Naive thymus-derived CD4-positive, alpha-beta T cell (primary cell): Measurements from ENCODE around the gene FAM131C. TPM values are rescaled to one million over a fixed set of nuclear protein-coding genes. Genes with fewer than 3 reads are reported as not detected.
"Not testable (repeated sequence)": the region's sequence is repeated elsewhere in the genome, so short reads cannot be mapped to it uniquely, and the experiment has no call there.

Experiments used
- ATAC-seq: fragments of 150-1000 bp; cut with Tn5 transposase; 2 replicates; pipeline ENCODE4 v1.10.0; 2021; ENCODE audit warnings: mild to moderate bottlenecking, moderate library complexity
- CTCF ChIA-PET: fragments of 350-600 bp; sonication (Branson Sonifier 250); formaldehyde crosslinking; loops from one replicate; lab custom pipeline; 2021; ENCODE audit warnings: antibody characterized with exemption; lab: Charles Lee
- POLR2A ChIA-PET: fragments of 350-600 bp; sonication (Branson Sonifier 250); formaldehyde crosslinking; loops from one replicate; lab custom pipeline; 2021; ENCODE audit warnings: antibody characterized with exemption, inconsistent platforms; lab: Charles Lee
- DNase-seq, 9 donors: peaks; one replicate each; pipeline versions ENCODE4 v3.0.0 to v3.0.0-alpha.2; 2020 to 2022; ENCODE audit warnings: mixed read lengths in 1 of 9
- H3K27ac ChIP-seq: one replicate; pipeline ENCODE4 v1.7.0; 2013; ENCODE audit warnings: mild to moderate bottlenecking, low read depth, low read length, moderate library complexity
- H3K27me3 ChIP-seq, 2 donors: one replicate each; pipeline ENCODE4 v1.7.0; 2013; ENCODE audit warnings: low read length in 2 of 2, mild to moderate bottlenecking in 2 of 2, moderate library complexity in 2 of 2; ENCODE audit not compliant: control insufficient read depth in 2 of 2, insufficient read depth in 2 of 2
- H3K36me3 ChIP-seq, 3 experiments: 1 replicate in 2 of 3; 2 replicates in 1 of 3; pipeline ENCODE4 v1.7.0; 2013; ENCODE audit warnings: low read length in 3 of 3, mild to moderate bottlenecking in 3 of 3, moderate library complexity in 1 of 3; ENCODE audit not compliant: insufficient read depth in 3 of 3, control insufficient read depth in 2 of 3
- H3K4me1 ChIP-seq, 2 donors: one replicate each; pipeline ENCODE4 v1.7.0; 2013; ENCODE audit warnings: low read length in 2 of 2, mild to moderate bottlenecking in 2 of 2, moderate library complexity in 1 of 2; ENCODE audit not compliant: control insufficient read depth in 2 of 2, insufficient read depth in 2 of 2
- H3K4me3 ChIP-seq: 2 replicates; pipeline ENCODE4 v1.7.0; 2013; ENCODE audit warnings: mild to moderate bottlenecking, low read length
- H3K9me3 ChIP-seq, 3 experiments: 1 replicate in 2 of 3; 2 replicates in 1 of 3; pipeline ENCODE4 v1.7.0; 2013; ENCODE audit warnings: low read length in 3 of 3; ENCODE audit not compliant: control insufficient read depth in 2 of 3
- H3K27ac Mint-ChIP-seq, 9 donors: one replicate each; pipeline ENCODE4 v1.8.0; 2020 to 2022; ENCODE audit warnings: mixed read lengths in 9 of 9, mild to moderate bottlenecking in 8 of 9, moderate library complexity in 5 of 9, inconsistent platforms in 2 of 9
- H3K27me3 Mint-ChIP-seq, 5 donors: one replicate each; pipeline ENCODE4 v1.8.0; 2021 to 2022; ENCODE audit warnings: mixed read lengths in 5 of 5, mild to moderate bottlenecking in 1 of 5
- H3K36me3 Mint-ChIP-seq, 5 donors: one replicate each; pipeline ENCODE4 v1.8.0; 2020 to 2022; ENCODE audit warnings: mixed read lengths in 5 of 5, mild to moderate bottlenecking in 3 of 5, inconsistent platforms in 1 of 5
- H3K4me1 Mint-ChIP-seq, 7 donors: one replicate each; pipeline ENCODE4 v1.8.0; 2020 to 2022; ENCODE audit warnings: mixed read lengths in 7 of 7, mild to moderate bottlenecking in 3 of 7, inconsistent platforms in 1 of 7
- H3K4me3 Mint-ChIP-seq, 10 donors: one replicate each; pipeline ENCODE4 v1.8.0; 2020 to 2022; ENCODE audit warnings: mild to moderate bottlenecking in 10 of 10, mixed read lengths in 10 of 10, moderate library complexity in 6 of 10, inconsistent platforms in 2 of 10
- H3K9me3 Mint-ChIP-seq, 11 donors: one replicate each; pipeline ENCODE4 v1.8.0; 2020 to 2022; ENCODE audit warnings: mixed read lengths in 11 of 11, mild to moderate bottlenecking in 4 of 11, inconsistent platforms in 1 of 11, moderate library complexity in 1 of 11
- intact Hi-C, 2 donors: fragments of 100-400 bp; cut with micrococcal nuclease; formaldehyde crosslinking; loops; one replicate each; pipeline ENCODE4 v1.15.1; 2023
- polyA plus RNA-seq, 2 donors: library from polyadenylated mRNA; unstranded; fragments of 300-500 nt; fragmentation: Illumina TruSeq; gene quantifications; one replicate each; pipeline ENCODE4 v1.2.3, GENCODE V29; 2021
- total RNA-seq, 6 experiments: library from RNA in 5 of 6; stranded (reverse) in 5 of 6; gene quantifications; 1 replicate in 5 of 6; 2 replicates in 1 of 6; pipeline ENCODE4 v1.2.3 and lab custom pipeline; 2021 to 2026

FAM131C gene
- total and polyA plus RNA-seq, 7 experiments from 2014 or later = 1.3 TPM; not detected in 6

GRCh38 chr1:16110456-16110855, 37.0 kb upstream of the FAM131C start:
- CTCF ChIA-PET = no interaction called here
- H3K27me3 Mint-ChIP-seq = peaks cover 0 to 26% (median 5%) of the 10 kb centered on the region in 5 donors
- H3K27ac ChIP-seq = no peak overlapping the region
- peaks cover 0 to 18% (median 0%) of the 10 kb centered on the region in 3 experiments for H3K9me3 ChIP-seq
- H3K4me3 Mint-ChIP-seq = no peak overlapping the region
- H3K4me1 Mint-ChIP-seq = peaks cover 0 to 2% (median 0%) of the 10 kb centered on the region in 7 donors
- DNase-seq (no peak), ATAC-seq (no peak)
- POLR2A ChIA-PET = no interaction called here
- H3K27me3 ChIP-seq = no peaks in the 10 kb centered on the region
- H3K36me3 Mint-ChIP-seq = peaks cover 0 to 14% (median 7%) of the 10 kb centered on the region in 5 donors
- peak overlapping the region in 1 of 9 donors; percentile 51 for H3K27ac Mint-ChIP-seq
- no peak overlapping the region for H3K4me3 ChIP-seq
- intact Hi-C loops = no loop called here
- H3K9me3 Mint-ChIP-seq = peaks cover 0 to 37% (median 14%) of the 10 kb centered on the region in 11 donors
- H3K4me1 ChIP-seq = no peaks in the 10 kb centered on the region
- no peaks in the 10 kb centered on the region for H3K36me3 ChIP-seq

GRCh38 chr1:16109571-16109970, 36.1 kb upstream of the FAM131C start:
- Histone ChIP-seq H3K27ac (no peak overlapping the region), H3K4me3 (no peak overlapping the region), H3K36me3 (no peaks in the 10 kb centered on the region), H3K9me3 (peaks cover 0 to 18% (median 0%) of the 10 kb centered on the region in 3 experiments), H3K27me3 (no peaks in the 10 kb centered on the region), H3K4me1 (no peaks in the 10 kb centered on the region)
- H3K4me1 Mint-ChIP-seq = peaks cover 0 to 2% (median 0%) of the 10 kb centered on the region in 7 donors
- H3K9me3 Mint-ChIP-seq = peaks cover 0 to 37% (median 14%) of the 10 kb centered on the region in 11 donors
- POLR2A ChIA-PET = no interaction called here
- peaks cover 0 to 14% (median 7%) of the 10 kb centered on the region in 5 donors for H3K36me3 Mint-ChIP-seq
- intact Hi-C loops = no loop called here
- CTCF ChIA-PET = no interaction called here
- H3K27ac Mint-ChIP-seq = no peak overlapping the region
- ATAC-seq (no peak), DNase-seq (no peak)
- peaks cover 0 to 31% (median 5%) of the 10 kb centered on the region in 5 donors for H3K27me3 Mint-ChIP-seq
- H3K4me3 Mint-ChIP-seq = no peak overlapping the region

- H3K4me3 Mint-ChIP-seq, CTCF ChIA-PET, H3K4me1 Mint-ChIP-seq, H3K27ac ChIP-seq, DNase-seq, H3K27me3 ChIP-seq, POLR2A ChIA-PET, H3K27ac Mint-ChIP-seq, intact Hi-C loops, H3K4me1 ChIP-seq, H3K4me3 ChIP-seq, H3K36me3 ChIP-seq, ATAC-seq: not testable (repeated sequence)
- H3K27me3 Mint-ChIP-seq = peaks cover 0 to 42% (median 5%) of the 10 kb centered on the region in 5 donors
- H3K9me3 ChIP-seq = peaks cover 0 to 18% (median 0%) of the 10 kb centered on the region in 3 experiments
- peaks cover 0 to 48% (median 20%) of the 10 kb centered on the region in 11 donors for H3K9me3 Mint-ChIP-seq
- H3K36me3 Mint-ChIP-seq = peaks cover 0 to 14% (median 9%) of the 10 kb centered on the region in 5 donors
Measured at GRCh38 chr1:16107039-16107438, 33.6 kb upstream of the FAM131C start.

- H3K36me3 ChIP-seq = no peaks in the 10 kb centered on the region
- no peak overlapping the region for H3K27ac ChIP-seq
- no peak overlapping the region for H3K4me3 Mint-ChIP-seq
- H3K36me3 Mint-ChIP-seq = peaks cover 0 to 5% (median 3%) of the 10 kb centered on the region in 5 donors
- peaks cover 0 to 38% (median under 1%) of the 10 kb centered on the region in 5 donors for H3K27me3 Mint-ChIP-seq
- ATAC-seq = no peak
- ChIA-PET POLR2A (no interaction called here), CTCF (no interaction called here)
- no peaks in the 10 kb centered on the region for H3K27me3 ChIP-seq
- peaks cover 0 to under 1% (median 0%) of the 10 kb centered on the region in 7 donors for H3K4me1 Mint-ChIP-seq
- no peaks in the 10 kb centered on the region for H3K4me1 ChIP-seq
- no peaks in the 10 kb centered on the region for H3K9me3 ChIP-seq
- no peak for DNase-seq
- H3K9me3 Mint-ChIP-seq = peaks cover 0 to 17% (median 5%) of the 10 kb centered on the region in 11 donors
- peak overlapping the region in 1 of 9 donors; percentile 38 for H3K27ac Mint-ChIP-seq
- no peak overlapping the region for H3K4me3 ChIP-seq
- intact Hi-C loops = no loop called here
Measured at GRCh38 chr1:16101623-16102022, 28.2 kb upstream of the FAM131C start.

- H3K27ac Mint-ChIP-seq = no peak overlapping the region
- ChIA-PET CTCF (no interaction called here), POLR2A (no interaction called here)
- Histone ChIP-seq H3K4me1 (no peaks in the 10 kb centered on the region), H3K27ac (no peak overlapping the region), H3K36me3 (no peaks in the 10 kb centered on the region), H3K9me3 (no peaks in the 10 kb centered on the region), H3K27me3 (no peaks in the 10 kb centered on the region), H3K4me3 (no peak overlapping the region)
- DNase-seq (no peak), ATAC-seq (no peak)
- peaks cover 0 to 29% (median 6%) of the 10 kb centered on the region in 5 donors for H3K27me3 Mint-ChIP-seq
- H3K36me3 Mint-ChIP-seq = peaks cover 0 to 3% (median 0%) of the 10 kb centered on the region in 5 donors
- H3K9me3 Mint-ChIP-seq = peaks cover 0 to 16% (median 4%) of the 10 kb centered on the region in 11 donors
- H3K4me1 Mint-ChIP-seq = peaks cover 0 to 5% (median 0%) of the 10 kb centered on the region in 7 donors
- intact Hi-C loops = no loop called here
- H3K4me3 Mint-ChIP-seq = no peak overlapping the region
Measured at GRCh38 chr1:16099412-16099811, 26.0 kb upstream of the FAM131C start.

GRCh38 chr1:16095447-16095846, 22.0 kb upstream of the FAM131C start:
- no peak overlapping the region for H3K27ac ChIP-seq
- H3K4me3 ChIP-seq = no peak overlapping the region
- DNase-seq (no peak), ATAC-seq (no peak)
- peaks cover 0 to 2% (median 0%) of the 10 kb centered on the region in 11 donors for H3K9me3 Mint-ChIP-seq
- no peak overlapping the region for H3K27ac Mint-ChIP-seq
- intact Hi-C loops = no loop called here
- H3K27me3 ChIP-seq = no peaks in the 10 kb centered on the region
- H3K4me1 ChIP-seq = no peaks in the 10 kb centered on the region
- H3K27me3 Mint-ChIP-seq = peaks cover 0 to 15% (median 6%) of the 10 kb centered on the region in 5 donors
- H3K36me3 ChIP-seq = no peaks in the 10 kb centered on the region
- ChIA-PET CTCF (no interaction called here), POLR2A (no interaction called here)
- H3K4me3 Mint-ChIP-seq = no peak overlapping the region
- peaks cover 0 to 5% (median 0%) of the 10 kb centered on the region in 7 donors for H3K4me1 Mint-ChIP-seq
- H3K36me3 Mint-ChIP-seq = no peaks in the 10 kb centered on the region
- no peaks in the 10 kb centered on the region for H3K9me3 ChIP-seq
